IMR-90 (cell line): ENCODE measurements around the gene MX1. TPM values are rescaled to one million over a fixed set of nuclear protein-coding genes. Genes with fewer than 3 reads are reported as not detected.

Experiments used
- ATAC-seq: fragments of 200-7000 bp; cut with Tn5 transposase; 2 replicates; pipeline ENCODE4 v1.9.1; 2020; ENCODE audit warnings: low read depth, mild to moderate bottlenecking, moderate library complexity
- BruUV-seq: library from RNA; stranded (reverse); fragments of 400-500 nt; replicated peaks from 2 replicates; lab custom pipeline; 2021; lab: Mats Ljungman, UMichigan
- CTCF ChIA-PET: fragments of 300-600 bp; formaldehyde crosslinking; extraction: SDS; loops from one replicate; lab custom pipeline; 2021; ENCODE audit warnings: antibody characterized with exemption; lab: Yijun Ruan, JAX
- POLR2A ChIA-PET: fragments of 300-600 bp; sonication (Branson Sonifier 250); formaldehyde crosslinking; loops from one replicate; lab custom pipeline; 2022; ENCODE audit warnings: antibody characterized with exemption; ENCODE audit not compliant: unreplicated experiment; lab: Charles Lee
- DNase-seq: peaks from one replicate; pipeline ENCODE4 v3.0.0; 2013
- H2AFZ ChIP-seq: replicated peaks from 2 replicates; pipeline ENCODE3; 2013; ENCODE audit warnings: low read length, mild to moderate bottlenecking; ENCODE audit not compliant: poor library complexity
- H2AK5ac ChIP-seq: 2 replicates; pipeline ENCODE4 v1.6.1; 2013; ENCODE audit warnings: low read depth, low read length, inconsistent platforms
- H2AK9ac ChIP-seq: replicated peaks from 2 replicates; pipeline ENCODE3; 2013; ENCODE audit warnings: mild to moderate bottlenecking, low read depth, low read length, moderate library complexity; ENCODE audit not compliant: poor library complexity
- H2BK120ac ChIP-seq: 2 replicates; pipeline ENCODE4 v1.6.1; 2013; ENCODE audit warnings: low read depth, low read length, inconsistent platforms
- H2BK15ac ChIP-seq: 3 replicates; pipeline ENCODE4 v1.6.1; 2013; ENCODE audit warnings: low read depth, low read length, inconsistent platforms
- H2BK20ac ChIP-seq: 2 replicates; pipeline ENCODE4 v1.6.1; 2013; ENCODE audit warnings: low read depth, mild to moderate bottlenecking, inconsistent platforms, low read length, moderate library complexity
- H2BK5ac ChIP-seq: 2 replicates; pipeline ENCODE4 v1.6.1; 2013; ENCODE audit warnings: mild to moderate bottlenecking, low read depth, low read length, inconsistent platforms; ENCODE audit not compliant: poor library complexity, severe bottlenecking
- H3K14ac ChIP-seq: replicated peaks from 2 replicates; pipeline ENCODE4 v1.6.1; 2013; ENCODE audit warnings: low read depth, low read length, inconsistent platforms
- H3K18ac ChIP-seq: 2 replicates; pipeline ENCODE4 v1.6.1; 2013; ENCODE audit warnings: low read depth, low read length, control low read depth
- H3K23ac ChIP-seq: 2 replicates; pipeline ENCODE4 v1.6.1; 2013; ENCODE audit warnings: low read depth, low read length, inconsistent platforms
- H3K27ac ChIP-seq: 2 replicates; pipeline ENCODE4 v1.5.1; 2013; ENCODE audit warnings: mild to moderate bottlenecking, control low read depth, low read length; ENCODE audit not compliant: insufficient read depth
- H3K27me3 ChIP-seq: 2 replicates; pipeline ENCODE4 v1.6.1; 2013; ENCODE audit warnings: low read length; ENCODE audit not compliant: control insufficient read depth, insufficient read depth
- H3K36me3 ChIP-seq: 2 replicates; pipeline ENCODE4 v1.6.1; 2013; ENCODE audit warnings: low read length, mixed read lengths; ENCODE audit not compliant: control insufficient read depth, insufficient read depth
- H3K4ac ChIP-seq: 2 replicates; pipeline ENCODE4 v1.6.1; 2013; ENCODE audit warnings: low read depth, low read length, inconsistent platforms
- H3K4me1 ChIP-seq: 2 replicates; pipeline ENCODE4 v1.6.1; 2013; ENCODE audit warnings: low read length, mixed read lengths; ENCODE audit not compliant: control insufficient read depth, insufficient read depth
- H3K4me2 ChIP-seq: 2 replicates; pipeline ENCODE4 v1.6.1; 2013; ENCODE audit warnings: low read depth, mild to moderate bottlenecking, control low read depth, low read length, moderate library complexity
- H3K4me3 ChIP-seq: 2 replicates; pipeline ENCODE4 v1.5.1; 2013; ENCODE audit warnings: low read depth, mild to moderate bottlenecking, control low read depth, low read length, moderate library complexity; ENCODE audit not compliant: insufficient read depth
- H3K56ac ChIP-seq: 2 replicates; pipeline ENCODE4 v1.6.1; 2013; ENCODE audit warnings: low read length, inconsistent platforms; ENCODE audit not compliant: insufficient read depth; ENCODE audit errors: extremely low read depth
- H3K79me1 ChIP-seq, 2 experiments: 2 replicates each; pipeline ENCODE4 v1.6.1; 2013; ENCODE audit warnings: low read length in 2 of 2, inconsistent platforms in 1 of 2, low read depth in 1 of 2
- H3K9ac ChIP-seq: 2 replicates; pipeline ENCODE4 v1.6.1; 2013; ENCODE audit warnings: low read depth, low read length, control low read depth
- H3K9me1 ChIP-seq: 2 replicates; pipeline ENCODE4 v1.6.1; 2013; ENCODE audit warnings: low read length, inconsistent platforms; ENCODE audit not compliant: insufficient read depth
- H3K9me3 ChIP-seq: 2 replicates; pipeline ENCODE4 v1.6.1; 2013; ENCODE audit warnings: low read length; ENCODE audit not compliant: control insufficient read depth, insufficient read depth
- H4K20me1 ChIP-seq: 2 replicates; pipeline ENCODE4 v1.6.1; 2013; ENCODE audit warnings: low read length, inconsistent platforms; ENCODE audit not compliant: insufficient read depth
- H4K5ac ChIP-seq: 2 replicates; pipeline ENCODE4 v1.6.1; 2013; ENCODE audit warnings: mild to moderate bottlenecking, low read depth, low read length, control low read depth
- H4K8ac ChIP-seq, 2 experiments: 2 replicates each; pipeline ENCODE4 v1.6.1; 2013; ENCODE audit warnings: low read depth in 2 of 2, low read length in 2 of 2, control low read depth in 1 of 2, inconsistent platforms in 1 of 2
- H4K91ac ChIP-seq: 2 replicates; pipeline ENCODE4 v1.6.1; 2013; ENCODE audit warnings: low read depth, low read length, inconsistent platforms; ENCODE audit not compliant: insufficient read depth
- CEBPB ChIP-seq: IDR thresholded peaks from 2 replicates; pipeline ENCODE4 v1.6.1; 2012; ENCODE audit warnings: low read depth, low read length, improper control_type of control experiment
- CHD1 ChIP-seq: IDR thresholded peaks from 2 replicates; pipeline ENCODE4 v1.6.1; 2012; ENCODE audit warnings: low read depth, low read length, improper control_type of control experiment
- ELK1 ChIP-seq: fragments of 150-350 bp; IDR thresholded peaks from 2 replicates; pipeline ENCODE4 v1.6.1; 2016; ENCODE audit warnings: low read depth, mild to moderate bottlenecking, low read length, moderate library complexity, borderline replicate concordance
- FOS ChIP-seq: fragments of 150-350 bp; IDR thresholded peaks from 2 replicates; pipeline ENCODE4 v1.6.1; 2016; ENCODE audit warnings: low read depth, low read length
- MAFK ChIP-seq: IDR thresholded peaks from 2 replicates; pipeline ENCODE4 v1.6.1; 2012; ENCODE audit warnings: low read depth, low read length, improper control_type of control experiment
- MAZ ChIP-seq: IDR thresholded peaks from 2 replicates; pipeline ENCODE4 v1.6.1; 2012; ENCODE audit warnings: low read depth, mild to moderate bottlenecking, low read length, improper control_type of control experiment, moderate library complexity, borderline replicate concordance
- MXI1 ChIP-seq: IDR thresholded peaks from 2 replicates; pipeline ENCODE4 v1.6.1; 2012; ENCODE audit warnings: low read depth, mild to moderate bottlenecking, low read length, moderate library complexity, borderline replicate concordance
- NFE2L2 ChIP-seq: fragments of 150-350 bp; IDR thresholded peaks from 2 replicates; pipeline ENCODE4 v1.6.1; 2016; ENCODE audit warnings: low read depth, mild to moderate bottlenecking, low read length
- POLR2A ChIP-seq: IDR thresholded peaks from 2 replicates; pipeline ENCODE4 v1.6.1; 2012; ENCODE audit warnings: mild to moderate bottlenecking, low read depth, low read length
- RCOR1 ChIP-seq: IDR thresholded peaks from 2 replicates; pipeline ENCODE4 v1.6.1; 2012; ENCODE audit warnings: mild to moderate bottlenecking, low read length, improper control_type of control experiment; ENCODE audit not compliant: insufficient replicate concordance
- RFX5 ChIP-seq: IDR thresholded peaks from 2 replicates; pipeline ENCODE4 v1.8.0; 2012; ENCODE audit warnings: low read depth, mild to moderate bottlenecking, low read length, moderate library complexity
- WGBS, 2 experiments: methylation state at CpG; one replicate each; pipeline versions ENCODE4 v1.1.5 to v1.1.7; 2013; ENCODE audit warnings: missing lambda C conversion rate in 2 of 2; ENCODE audit not compliant: insufficient read length in 1 of 2; ENCODE audit errors: extremely low coverage in 2 of 2; 5-methylcytosine and 5-hydroxymethylcytosine counted together
- dilution Hi-C: fragments of 300-500 bp; cut with HindIII; formaldehyde crosslinking; loops from one replicate; pipeline ENCODE4 v1.14.3; 2018; ENCODE audit warnings: low sequenced_read_pairs; ENCODE audit not compliant: unreplicated experiment
- in situ Hi-C: fragments of 300-500 bp; cut with MboI; formaldehyde crosslinking; loops from 3 replicates; pipeline ENCODE4 v1.14.3; 2019; ENCODE audit warnings: low sequenced_read_pairs, inconsistent platforms, mixed read lengths
- intact Hi-C: fragments of 100-400 bp; cut with micrococcal nuclease; formaldehyde crosslinking; loops from 2 replicates; pipeline ENCODE4 v1.10.0; 2022
- polyA plus RNA-seq, 3 experiments: library from polyadenylated mRNA; depleted of rRNA; stranded (reverse); fragments of >200 nt; gene quantifications; 2 replicates each; pipeline ENCODE4 v1.2.3, GENCODE V29; 2012; ENCODE audit warnings: low replicate concordance in 1 of 3
- total RNA-seq: library from RNA; depleted of rRNA; stranded (reverse); fragments of >200 nt; gene quantifications from 2 replicates; pipeline ENCODE4 v1.2.3, GENCODE V29; 2012
- TF ChIP-seq, protein P1 (sequence below): fragments of 150-350 bp; IDR thresholded peaks from 2 replicates; pipeline ENCODE4 v1.6.1; 2017; ENCODE audit warnings: mild to moderate bottlenecking, antibody characterized with exemption, low read length, low read depth
- TF ChIP-seq, protein P2 (sequence below): conservative IDR thresholded peaks from 2 replicates; pipeline ENCODE4 v1.5.1; 2012; ENCODE audit warnings: mild to moderate bottlenecking, low read depth, low read length, improper control_type of control experiment

MX1 gene
- total and polyA plus RNA-seq, 2 of the 4 experiments (the other 2 are of a cell fraction) = 1.0 to 2.5 TPM

GRCh38 chr21:41479686-41480085 lies 53.6 kb downstream of the MX1 start:
- no peak overlapping the region for H4K91ac ChIP-seq
- CTCF ChIA-PET = no interaction called here
- no CpG with 5 or more reads among the region's 8 CpGs for WGBS, 2 experiments
- ATAC-seq (no peak), DNase-seq (no peak)
- POLR2A ChIA-PET = no interaction called here
- H2AK5ac ChIP-seq = no peak overlapping the region
- in situ Hi-C loops = no loop called here
- H2BK5ac ChIP-seq = no peak overlapping the region
- no peaks in the 10 kb centered on the region for H3K27me3 ChIP-seq
- no peak overlapping the region for H2AK9ac ChIP-seq
- no peak overlapping the region for H2BK15ac ChIP-seq
- H4K5ac ChIP-seq = no peak overlapping the region
- H3K9ac ChIP-seq = no peak overlapping the region
- TF ChIP-seq, protein P1, sequence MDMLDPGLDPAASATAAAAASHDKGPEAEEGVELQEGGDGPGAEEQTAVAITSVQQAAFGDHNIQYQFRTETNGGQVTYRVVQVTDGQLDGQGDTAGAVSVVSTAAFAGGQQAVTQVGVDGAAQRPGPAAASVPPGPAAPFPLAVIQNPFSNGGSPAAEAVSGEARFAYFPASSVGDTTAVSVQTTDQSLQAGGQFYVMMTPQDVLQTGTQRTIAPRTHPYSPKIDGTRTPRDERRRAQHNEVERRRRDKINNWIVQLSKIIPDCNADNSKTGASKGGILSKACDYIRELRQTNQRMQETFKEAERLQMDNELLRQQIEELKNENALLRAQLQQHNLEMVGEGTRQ = no peak
- no peak for TF ChIP-seq ELK1
- no peak for TF ChIP-seq CHD1
- TF ChIP-seq MAZ = no peak
- TF ChIP-seq RCOR1 = no peak
- TF ChIP-seq NFE2L2 = no peak
- no peak for TF ChIP-seq POLR2A
- no peak for TF ChIP-seq MXI1
- no peak for TF ChIP-seq CEBPB
- TF ChIP-seq, protein P2, sequence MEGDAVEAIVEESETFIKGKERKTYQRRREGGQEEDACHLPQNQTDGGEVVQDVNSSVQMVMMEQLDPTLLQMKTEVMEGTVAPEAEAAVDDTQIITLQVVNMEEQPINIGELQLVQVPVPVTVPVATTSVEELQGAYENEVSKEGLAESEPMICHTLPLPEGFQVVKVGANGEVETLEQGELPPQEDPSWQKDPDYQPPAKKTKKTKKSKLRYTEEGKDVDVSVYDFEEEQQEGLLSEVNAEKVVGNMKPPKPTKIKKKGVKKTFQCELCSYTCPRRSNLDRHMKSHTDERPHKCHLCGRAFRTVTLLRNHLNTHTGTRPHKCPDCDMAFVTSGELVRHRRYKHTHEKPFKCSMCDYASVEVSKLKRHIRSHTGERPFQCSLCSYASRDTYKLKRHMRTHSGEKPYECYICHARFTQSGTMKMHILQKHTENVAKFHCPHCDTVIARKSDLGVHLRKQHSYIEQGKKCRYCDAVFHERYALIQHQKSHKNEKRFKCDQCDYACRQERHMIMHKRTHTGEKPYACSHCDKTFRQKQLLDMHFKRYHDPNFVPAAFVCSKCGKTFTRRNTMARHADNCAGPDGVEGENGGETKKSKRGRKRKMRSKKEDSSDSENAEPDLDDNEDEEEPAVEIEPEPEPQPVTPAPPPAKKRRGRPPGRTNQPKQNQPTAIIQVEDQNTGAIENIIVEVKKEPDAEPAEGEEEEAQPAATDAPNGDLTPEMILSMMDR = no peak
- TF ChIP-seq RFX5 = no peak
- no peak for TF ChIP-seq FOS
- no peak for TF ChIP-seq MAFK
- H2BK120ac ChIP-seq = no peak overlapping the region
- no peak overlapping the region for H3K14ac ChIP-seq
- H3K4me1 ChIP-seq = no peaks in the 10 kb centered on the region
- intact Hi-C loops = loop anchor here (10.0 kb wide), 1 partner anchor 1365 kb away; no protein-coding TSS in a partner anchor
- no peak overlapping the region for H3K4me2 ChIP-seq
- no peaks in the 10 kb centered on the region for H4K20me1 ChIP-seq
- no peak overlapping the region for H4K8ac ChIP-seq
- H3K27ac ChIP-seq = no peak overlapping the region
- H3K79me1 ChIP-seq = no peaks in the 10 kb centered on the region
- no peak overlapping the region for H3K56ac ChIP-seq
- no peaks in the 10 kb centered on the region for H3K9me1 ChIP-seq
- BruUV-seq = no TSS peak
- no peaks in the 10 kb centered on the region for H3K36me3 ChIP-seq
- no peak overlapping the region for H3K4ac ChIP-seq
- H3K23ac ChIP-seq = no peak overlapping the region
- no peak overlapping the region for H2AFZ ChIP-seq
- H3K4me3 ChIP-seq = no peak overlapping the region
- dilution Hi-C loops = no loop called here
- H3K18ac ChIP-seq = no peak overlapping the region
- no peaks in the 10 kb centered on the region for H3K9me3 ChIP-seq
- no peak overlapping the region for H2BK20ac ChIP-seq
